Tibial nerve (tissue), 3 donors: ENCODE measurements around the gene BSCL2.

Experiments
- POLR2A ChIP-seq, 2 donors: fragments of 450-650 bp; IDR thresholded peaks; one replicate each; pipeline ENCODE4 v1.6.1; 2017; ENCODE audit warnings: antibody characterized with exemption in 2 of 2, mild to moderate bottlenecking in 2 of 2, moderate library complexity in 2 of 2
- TF ChIP-seq, protein P1 (sequence below), 5 experiments: fragments of 200-600 bp in 3 of 5; fragments of 450-650 bp in 2 of 5; sonication (generic) in 3 of 5; IDR thresholded peaks; one replicate each; pipeline ENCODE4 v1.5.1; 2016 to 2019; ENCODE audit warnings: antibody characterized with exemption in 5 of 5, mild to moderate bottlenecking in 3 of 5, moderate library complexity in 2 of 5

DNA sequence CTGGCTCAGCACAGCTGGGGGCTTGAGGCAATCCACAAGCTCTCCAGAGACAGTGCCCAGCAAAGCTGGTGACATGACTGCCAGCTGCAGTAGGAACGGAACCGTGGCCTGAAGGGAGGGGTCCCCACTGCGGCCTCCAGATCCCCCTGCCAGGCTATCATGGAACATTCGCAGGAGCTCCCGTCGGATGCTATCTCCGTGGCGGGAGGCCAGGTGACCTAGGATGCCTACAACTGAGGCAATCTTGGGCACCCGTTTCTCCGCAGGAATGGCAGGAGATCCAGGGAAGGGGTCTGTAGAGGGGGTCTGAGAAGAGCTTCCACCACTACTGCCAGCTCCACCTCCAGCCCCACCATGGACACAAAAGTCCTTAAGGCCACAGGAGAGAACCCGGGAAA, 58.3 kb downstream of the BSCL2 start:
- no peak for TF ChIP-seq POLR2A (IDR thresholded peaks at IDR 0.05)
- TF ChIP-seq, protein P1, sequence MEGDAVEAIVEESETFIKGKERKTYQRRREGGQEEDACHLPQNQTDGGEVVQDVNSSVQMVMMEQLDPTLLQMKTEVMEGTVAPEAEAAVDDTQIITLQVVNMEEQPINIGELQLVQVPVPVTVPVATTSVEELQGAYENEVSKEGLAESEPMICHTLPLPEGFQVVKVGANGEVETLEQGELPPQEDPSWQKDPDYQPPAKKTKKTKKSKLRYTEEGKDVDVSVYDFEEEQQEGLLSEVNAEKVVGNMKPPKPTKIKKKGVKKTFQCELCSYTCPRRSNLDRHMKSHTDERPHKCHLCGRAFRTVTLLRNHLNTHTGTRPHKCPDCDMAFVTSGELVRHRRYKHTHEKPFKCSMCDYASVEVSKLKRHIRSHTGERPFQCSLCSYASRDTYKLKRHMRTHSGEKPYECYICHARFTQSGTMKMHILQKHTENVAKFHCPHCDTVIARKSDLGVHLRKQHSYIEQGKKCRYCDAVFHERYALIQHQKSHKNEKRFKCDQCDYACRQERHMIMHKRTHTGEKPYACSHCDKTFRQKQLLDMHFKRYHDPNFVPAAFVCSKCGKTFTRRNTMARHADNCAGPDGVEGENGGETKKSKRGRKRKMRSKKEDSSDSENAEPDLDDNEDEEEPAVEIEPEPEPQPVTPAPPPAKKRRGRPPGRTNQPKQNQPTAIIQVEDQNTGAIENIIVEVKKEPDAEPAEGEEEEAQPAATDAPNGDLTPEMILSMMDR (IDR thresholded peaks at IDR 0.05), result no peak
